HCT116 (cell line): ENCODE data around the gene PTPN22. TPM values are rescaled to one million over a fixed set of nuclear protein-coding genes. Genes with fewer than 3 reads are reported as not detected.

ENCODE experiments used
- ATAC-seq: fragments of 200-7000 bp; cut with Tn5 transposase; 2 replicates; pipeline ENCODE4 v1.9.1; 2020; ENCODE audit warnings: mild to moderate bottlenecking, moderate library complexity
- BruUV-seq: library from RNA; stranded (reverse); fragments of 400-500 nt; replicated peaks from 2 replicates; lab custom pipeline; 2021; lab: Mats Ljungman, UMichigan
- CTCF ChIA-PET: fragments of 300-600 bp; sonication (Branson Sonifier 250); formaldehyde crosslinking; loops from one replicate; lab custom pipeline; 2021; ENCODE audit warnings: antibody characterized with exemption; lab: Charles Lee
- POLR2A ChIA-PET: fragments of 300-600, 350-600 bp; sonication (Branson Sonifier 250); formaldehyde crosslinking; loops from one replicate; lab custom pipeline; 2021; ENCODE audit warnings: antibody characterized with exemption; lab: Charles Lee
- RAD21 ChIA-PET, 2 experiments: fragments of 300-600 bp; sonication (Branson Sonifier 250); formaldehyde crosslinking; loops; one replicate each; lab custom pipeline; 2023; ENCODE audit warnings: low total read pairs in 2 of 2; ENCODE audit not compliant: uncharacterized antibody in 2 of 2, unreplicated experiment in 2 of 2, low non-redundant PET in 1 of 2; lab: Charles Lee
- DNase-seq: peaks from one replicate; pipeline ENCODE4 v3.0.0-alpha.2; 2010; ENCODE audit warnings: low read depth, low spot score
- H2AFZ ChIP-seq: fragments of 200-600 bp; shearing (Covaris generic), sonication (generic); 2 replicates; pipeline ENCODE4 v1.6.1; 2017; ENCODE audit warnings: low read depth, mixed run types, mixed read lengths, antibody characterized with exemption, low read length; ENCODE audit not compliant: poor library complexity, severe bottlenecking
- H3K27ac ChIP-seq: 2 replicates; pipeline ENCODE4 v1.5.1; 2012; ENCODE audit warnings: low read depth, low read length
- H3K27me3 ChIP-seq: fragments of 200-600 bp; sonication (generic); 2 replicates; pipeline ENCODE4 v1.6.1; 2016; ENCODE audit warnings: mixed run types, low read length, mixed read lengths; ENCODE audit not compliant: insufficient read depth
- H3K36me3 ChIP-seq, 2 experiments: fragments of 200-500 bp in 1 of 2; fragments of 200-600 bp in 1 of 2; sonication (Bioruptor generic) in 1 of 2; sonication (generic) in 1 of 2; 2 replicates each; pipeline versions ENCODE4 v1.5.1 to v1.6.1; 2014 to 2016; ENCODE audit warnings: low read length in 2 of 2, inconsistent platforms in 1 of 2, mixed read lengths in 1 of 2, mixed run types in 1 of 2; ENCODE audit not compliant: insufficient read depth in 2 of 2, control insufficient read depth in 1 of 2
- H3K4me1 ChIP-seq, 2 experiments: fragments of 200-600 bp in 1 of 2; sonication (generic) in 1 of 2; 2 replicates each; pipeline versions ENCODE4 v1.5.1 to v1.6.1; 2012 to 2017; ENCODE audit warnings: low read length in 2 of 2, inconsistent platforms in 1 of 2, mild to moderate bottlenecking in 1 of 2, mixed read lengths in 1 of 2, mixed run types in 1 of 2, moderate library complexity in 1 of 2; ENCODE audit not compliant: insufficient read depth in 2 of 2, control insufficient read depth in 1 of 2
- H3K4me2 ChIP-seq: fragments of 200-600 bp; sonication (generic); 2 replicates; pipeline ENCODE4 v1.6.1; 2017; ENCODE audit warnings: mixed run types, low read length, mixed read lengths
- H3K4me3 ChIP-seq, 2 experiments: fragments of 200-600 bp in 1 of 2; sonication (generic) in 1 of 2; replicated peaks in 1 of 2; 2 replicates each; pipeline ENCODE4 v1.5.1; 2011 to 2016; ENCODE audit warnings: low read length in 2 of 2, control low read depth in 1 of 2, low read depth in 1 of 2, mild to moderate bottlenecking in 1 of 2, mixed read lengths in 1 of 2, mixed run types in 1 of 2
- H3K79me2 ChIP-seq: fragments of 200-600 bp; sonication (generic); 2 replicates; pipeline ENCODE4 v1.6.1; 2017; ENCODE audit warnings: mild to moderate bottlenecking, mixed run types, low read length, moderate library complexity, mixed read lengths; ENCODE audit not compliant: insufficient read depth
- H3K9ac ChIP-seq: fragments of 200-600 bp; sonication (generic); 2 replicates; pipeline ENCODE4 v1.6.1; 2016; ENCODE audit warnings: low read length, mixed read lengths
- H3K9me2 ChIP-seq: fragments of 200-600 bp; sonication (generic), shearing (Covaris generic); 2 replicates; pipeline ENCODE4 v1.6.1; 2017; ENCODE audit warnings: mixed run types, mild to moderate bottlenecking, moderate library complexity; ENCODE audit not compliant: insufficient read depth
- H3K9me3 ChIP-seq, 2 experiments: fragments of 200-500 bp in 1 of 2; fragments of 200-600 bp in 1 of 2; sonication (Bioruptor generic) in 1 of 2; sonication (generic) in 1 of 2; 2 replicates each; pipeline ENCODE4 v1.6.1; 2014 to 2017; ENCODE audit warnings: low read length in 2 of 2, mixed read lengths in 2 of 2, inconsistent platforms in 1 of 2, low read depth in 1 of 2, mild to moderate bottlenecking in 1 of 2, mixed run types in 1 of 2, moderate library complexity in 1 of 2; ENCODE audit not compliant: control insufficient read depth in 1 of 2, insufficient read depth in 1 of 2
- H4K20me1 ChIP-seq: fragments of 200-600 bp; sonication (generic), shearing (Covaris generic); 2 replicates; pipeline ENCODE4 v1.6.1; 2017; ENCODE audit warnings: mixed run types, mild to moderate bottlenecking, moderate library complexity; ENCODE audit not compliant: insufficient read depth
- CBX3 ChIP-seq: IDR thresholded peaks from 2 replicates; pipeline ENCODE4 v1.6.1; 2012; ENCODE audit warnings: low read depth
- CEBPB ChIP-seq: IDR thresholded peaks from 2 replicates; pipeline ENCODE4 v1.6.1; 2012; ENCODE audit warnings: low read depth
- CTCF ChIP-seq, 3 experiments: fragments of 200-600 bp in 1 of 3; sonication (generic) in 1 of 3; IDR thresholded peaks in 2 of 3; conservative IDR thresholded peaks in 1 of 3; 2 replicates each; pipeline ENCODE4 v1.5.1; 2012 to 2017; ENCODE audit warnings: low read depth in 2 of 3, low read length in 2 of 3, antibody characterized with exemption in 1 of 3, borderline replicate concordance in 1 of 3, control low read depth in 1 of 3, mild to moderate bottlenecking in 1 of 3, mixed read lengths in 1 of 3, mixed run types in 1 of 3, moderate library complexity in 1 of 3; ENCODE audit not compliant: insufficient read depth in 1 of 3
- EGR1 ChIP-seq: IDR thresholded peaks from 2 replicates; pipeline ENCODE4 v1.6.1; 2012; ENCODE audit warnings: low read depth
- ELF1 ChIP-seq: IDR thresholded peaks from 2 replicates; pipeline ENCODE4 v1.6.1; 2012; ENCODE audit warnings: low read depth, borderline replicate concordance
- EZH2 ChIP-seq: fragments of 200-600 bp; sonication (generic); IDR thresholded peaks from 2 replicates; pipeline ENCODE4 v1.6.1; 2017; ENCODE audit warnings: antibody characterized with exemption, mixed run types
- FOSL1 ChIP-seq: IDR thresholded peaks from 2 replicates; pipeline ENCODE4 v1.6.1; 2012; ENCODE audit warnings: low read depth
- JUND ChIP-seq: IDR thresholded peaks from 2 replicates; pipeline ENCODE4 v1.6.1; 2012
- MAX ChIP-seq: IDR thresholded peaks from 2 replicates; pipeline ENCODE4 v1.6.1; 2012
- POLR2A ChIP-seq: IDR thresholded peaks from 2 replicates; pipeline ENCODE4 v1.7.0; 2011; ENCODE audit warnings: borderline replicate concordance; ENCODE audit not compliant: insufficient read depth, insufficient read length; ENCODE audit errors: extremely low read depth
- POLR2AphosphoS5 ChIP-seq: IDR thresholded peaks from 2 replicates; pipeline ENCODE4 v1.6.1; 2011; ENCODE audit warnings: mild to moderate bottlenecking, low read depth, low read length, moderate library complexity
- RAD21 ChIP-seq: IDR thresholded peaks from 2 replicates; pipeline ENCODE4 v1.6.1; 2012; ENCODE audit warnings: low read depth, mild to moderate bottlenecking
- SIN3A ChIP-seq: IDR thresholded peaks from 2 replicates; pipeline ENCODE4 v1.6.1; 2012; ENCODE audit warnings: low read depth
- SP1 ChIP-seq: IDR thresholded peaks from 2 replicates; pipeline ENCODE4 v1.6.1; 2012; ENCODE audit warnings: low read depth
- TCF7L2 ChIP-seq: IDR thresholded peaks from 2 replicates; pipeline ENCODE4 v1.7.0; 2011; ENCODE audit warnings: borderline replicate concordance, inconsistent platforms; ENCODE audit not compliant: insufficient read depth, insufficient read length; ENCODE audit errors: extremely low read depth
- ZBTB33 ChIP-seq: IDR thresholded peaks from 2 replicates; pipeline ENCODE4 v1.6.1; 2011; ENCODE audit warnings: mild to moderate bottlenecking, low read length, moderate library complexity; ENCODE audit not compliant: insufficient replicate concordance; ENCODE audit errors: extremely low read depth
- ZFX ChIP-seq: fragments of 450-650 bp; IDR thresholded peaks from 2 replicates; pipeline ENCODE4 v1.6.1; 2017
- ZNF274 ChIP-seq: fragments of 200-500 bp; sonication (Bioruptor generic); IDR thresholded peaks from 2 replicates; pipeline ENCODE4 v1.6.1; 2014; ENCODE audit warnings: mild to moderate bottlenecking, low read depth, low read length, inconsistent platforms
- intact Hi-C: fragments of 100-400 bp; cut with micrococcal nuclease; formaldehyde crosslinking; loops from 2 replicates; pipeline ENCODE4 v1.10.0; 2022
- total RNA-seq: library from RNA; stranded (reverse); gene quantifications from one replicate; pipeline ENCODE4 v1.2.1, GENCODE V29; 2021; ENCODE audit not compliant: unreplicated experiment

The PTPN22 gene
- total RNA-seq, 1 experiment from 2014 or later, result 0.17 TPM

GRCh38 chr1:113821916-113822315 lies 49.6 kb downstream of the PTPN22 start:
- no peak overlapping the region for H3K27ac ChIP-seq
- no peaks in the 10 kb centered on the region for H3K79me2 ChIP-seq
- RAD21 ChIA-PET, result no interaction called here
- H3K9me2 ChIP-seq, result no peaks in the 10 kb centered on the region
- H2AFZ ChIP-seq, result peak overlapping the region; percentile 3
- CTCF ChIA-PET, result no interaction called here
- TF ChIP-seq EZH2 (no peak), CTCF (IDR thresholded peaks at IDR 0.05 in 2 of 3, conservative IDR thresholded peaks at IDR 0.05 in 1 of 3; ENCODE audit: borderline replicate concordance in 1 of 3, insufficient read depth in 1 of 3, low read depth in 2 of 3, low read length in 2 of 3) (no peak), ELF1 (no peak), ZNF274 (no peak), SIN3A (no peak), EGR1 (no peak), CEBPB (no peak), JUND (no peak), CBX3 (no peak), POLR2A (no peak), SP1 (no peak), ZBTB33 (no peak), ZFX (no peak), TCF7L2 (no peak), FOSL1 (no peak), MAX (no peak), POLR2AphosphoS5 (no peak), RAD21 (no peak)
- H3K4me1 ChIP-seq, result peaks cover 0 to 3% of the 10 kb centered on the region in 2 experiments; a peak in 1 of 4 replicates
- H3K27me3 ChIP-seq, result no peaks in the 10 kb centered on the region
- H3K4me3 ChIP-seq, result no peak overlapping the region
- H4K20me1 ChIP-seq, result no peaks in the 10 kb centered on the region
- intact Hi-C loops, result no loop called here
- no peaks in the 10 kb centered on the region for H3K36me3 ChIP-seq
- no peak overlapping the region for H3K4me2 ChIP-seq
- POLR2A ChIA-PET, result no interaction called here
- ATAC-seq (no peak), DNase-seq (no peak)
- H3K9ac ChIP-seq, result no peak overlapping the region
- H3K9me3 ChIP-seq, result no peaks in the 10 kb centered on the region
- no TSS peak for BruUV-seq
